ENCODE data around the gene CFDP1. TPM values are rescaled to one million over a fixed set of nuclear protein-coding genes. Genes with fewer than 3 reads are reported as not detected.
"Not testable (repeated sequence)": the region's sequence is repeated elsewhere in the genome, so short reads cannot be mapped to it uniquely, and the experiment has no call there.

The CFDP1 gene
- total RNA-seq, 1 experiment from 2014 or later = 64.1 TPM

GRCh38 chr16:75429621-75430403 is 3.5 kb downstream of the CFDP1 start:
- no peak for DNase-seq
- Mint-ChIP-seq H3K27me3 (ENCODE audit: unreplicated experiment) (no peaks in the 10 kb centered on the region), H3K36me3 (ENCODE audit: insufficient read depth, unreplicated experiment) (peaks cover 43% of the 10 kb centered on the region), H3K9me3 (ENCODE audit: low read depth, unreplicated experiment) (no peaks in the 10 kb centered on the region), H3K4me3 (ENCODE audit: low read depth, unreplicated experiment) (no peak overlapping the region), H3K4me1 (ENCODE audit: low read depth, unreplicated experiment) (peaks cover 29% of the 10 kb centered on the region), H3K27ac (ENCODE audit: unreplicated experiment) (no peak overlapping the region)
- CTCF ChIA-PET = no interaction called here
- intact Hi-C loops (cut with micrococcal nuclease; ENCODE audit: unreplicated experiment) = loop anchor here (10.0 kb wide), 1 partner anchor 1755 kb away; no protein-coding TSS in a partner anchor
- BruUV-seq (replicated peaks) = no TSS peak
- TF ChIP-seq CTCF (IDR thresholded peaks at IDR 0.05; ENCODE audit: unreplicated experiment) = no peak

- H3K27me3 Mint-ChIP-seq (ENCODE audit: unreplicated experiment); H3K4me3 Mint-ChIP-seq (ENCODE audit: low read depth, unreplicated experiment); DNase-seq; intact Hi-C loops (cut with micrococcal nuclease; ENCODE audit: unreplicated experiment); CTCF ChIA-PET; H3K9me3 Mint-ChIP-seq (ENCODE audit: low read depth, unreplicated experiment); H3K27ac Mint-ChIP-seq (ENCODE audit: unreplicated experiment); BruUV-seq (replicated peaks): not testable (repeated sequence)
- Mint-ChIP-seq H3K4me1 (ENCODE audit: low read depth, unreplicated experiment) (peaks cover 25% of the 10 kb centered on the region), H3K36me3 (ENCODE audit: insufficient read depth, unreplicated experiment) (peaks cover 13% of the 10 kb centered on the region)
Measured at GRCh38 chr16:75426524-75426923, 6.8 kb downstream of the CFDP1 start.

DNA sequence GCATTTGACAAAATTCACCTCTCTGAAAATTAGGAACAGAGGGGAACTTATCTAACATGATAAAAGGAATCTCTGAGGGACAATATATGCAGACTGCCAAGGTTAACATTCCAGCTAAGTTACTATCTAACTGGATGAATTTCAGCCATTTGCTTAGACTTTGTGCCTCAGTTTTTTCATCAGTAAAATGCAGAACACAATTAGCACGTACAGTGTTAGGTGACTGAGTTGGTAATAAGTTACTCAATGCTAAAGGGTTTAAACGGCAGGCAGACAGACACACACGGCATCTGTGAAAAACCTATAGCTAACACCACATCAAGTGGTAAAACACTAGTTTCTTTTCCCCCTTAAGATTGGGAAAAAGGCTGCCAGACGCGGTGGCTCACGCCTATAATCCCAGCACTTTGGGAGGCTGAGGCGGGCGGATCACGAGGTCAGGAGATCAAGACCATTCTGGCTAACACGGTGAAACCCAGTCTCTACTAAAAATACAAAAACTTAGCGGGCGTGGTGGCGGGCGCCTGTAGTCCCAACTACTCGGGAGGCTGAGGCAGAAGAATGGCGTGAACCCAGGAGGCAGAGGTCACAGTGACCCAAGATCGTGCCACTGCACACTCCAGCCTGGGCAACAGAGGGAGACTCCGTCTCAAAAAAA is 9.1 kb downstream of the CFDP1 start:
- BruUV-seq (replicated peaks); CTCF ChIA-PET; H3K27ac Mint-ChIP-seq (ENCODE audit: unreplicated experiment); H3K27me3 Mint-ChIP-seq (ENCODE audit: unreplicated experiment); H3K36me3 Mint-ChIP-seq (ENCODE audit: insufficient read depth, unreplicated experiment); DNase-seq; intact Hi-C loops (cut with micrococcal nuclease; ENCODE audit: unreplicated experiment); H3K9me3 Mint-ChIP-seq (ENCODE audit: low read depth, unreplicated experiment); H3K4me3 Mint-ChIP-seq (ENCODE audit: low read depth, unreplicated experiment): not testable (repeated sequence)
- H3K4me1 Mint-ChIP-seq (ENCODE audit: low read depth, unreplicated experiment) = peaks cover 31% of the 10 kb centered on the region

GRCh38 chr16:75423723-75424104 is 9.6 kb downstream of the CFDP1 start:
- BruUV-seq (replicated peaks) = no TSS peak
- H3K9me3 Mint-ChIP-seq (ENCODE audit: low read depth, unreplicated experiment) = no peaks in the 10 kb centered on the region
- DNase-seq = no peak
- H3K27ac Mint-ChIP-seq (ENCODE audit: unreplicated experiment) = no peak overlapping the region
- H3K36me3 Mint-ChIP-seq (ENCODE audit: insufficient read depth, unreplicated experiment) = peaks cover under 1% of the 10 kb centered on the region
- intact Hi-C loops (cut with micrococcal nuclease; ENCODE audit: unreplicated experiment) = no loop called here
- H3K4me3 Mint-ChIP-seq (ENCODE audit: low read depth, unreplicated experiment) = no peak overlapping the region
- H3K27me3 Mint-ChIP-seq (ENCODE audit: unreplicated experiment) = no peaks in the 10 kb centered on the region
- H3K4me1 Mint-ChIP-seq (ENCODE audit: low read depth, unreplicated experiment) = peaks cover 29% of the 10 kb centered on the region
- CTCF ChIA-PET = no interaction called here
- TF ChIP-seq CTCF (IDR thresholded peaks at IDR 0.05; ENCODE audit: unreplicated experiment) = no peak

DNA sequence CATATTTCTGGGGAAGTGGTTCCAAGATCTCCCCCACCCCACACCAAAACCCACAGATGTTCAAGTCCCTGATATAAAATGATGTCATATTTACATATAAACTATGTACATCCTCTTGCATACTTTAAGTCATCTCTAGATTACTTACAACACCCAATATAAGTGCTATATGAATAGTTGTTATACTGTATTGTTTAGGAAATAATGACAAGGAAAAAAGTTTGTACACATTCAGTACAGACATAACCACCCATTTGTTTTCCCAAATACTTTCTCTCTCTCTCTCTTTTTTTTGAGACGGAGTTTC is 11.5 kb downstream of the CFDP1 start:
- no peak overlapping the region for H3K4me3 Mint-ChIP-seq (ENCODE audit: low read depth, unreplicated experiment)
- no TSS peak for BruUV-seq (replicated peaks)
- peak overlapping the region; percentile 29 for H3K27ac Mint-ChIP-seq (ENCODE audit: unreplicated experiment)
- TF ChIP-seq CTCF (IDR thresholded peaks at IDR 0.05; ENCODE audit: unreplicated experiment) = no peak
- intact Hi-C loops (cut with micrococcal nuclease; ENCODE audit: unreplicated experiment) = no loop called here
- DNase-seq = no peak
- H3K27me3 Mint-ChIP-seq (ENCODE audit: unreplicated experiment) = no peaks in the 10 kb centered on the region
- H3K4me1 Mint-ChIP-seq (ENCODE audit: low read depth, unreplicated experiment) = peaks cover 22% of the 10 kb centered on the region
- CTCF ChIA-PET = no interaction called here
- H3K9me3 Mint-ChIP-seq (ENCODE audit: low read depth, unreplicated experiment) = no peaks in the 10 kb centered on the region
- no peaks in the 10 kb centered on the region for H3K36me3 Mint-ChIP-seq (ENCODE audit: insufficient read depth, unreplicated experiment)

Measured in Calu3 (cell line).